ENCODE measurements around the gene MACROD2. TPM values are rescaled to one million over a fixed set of nuclear protein-coding genes. Genes with fewer than 3 reads are reported as not detected.

The MACROD2 gene
- total and polyA plus RNA-seq, 2 experiments from 2014 or later, result 2.8 to 4.3 TPM

DNA sequence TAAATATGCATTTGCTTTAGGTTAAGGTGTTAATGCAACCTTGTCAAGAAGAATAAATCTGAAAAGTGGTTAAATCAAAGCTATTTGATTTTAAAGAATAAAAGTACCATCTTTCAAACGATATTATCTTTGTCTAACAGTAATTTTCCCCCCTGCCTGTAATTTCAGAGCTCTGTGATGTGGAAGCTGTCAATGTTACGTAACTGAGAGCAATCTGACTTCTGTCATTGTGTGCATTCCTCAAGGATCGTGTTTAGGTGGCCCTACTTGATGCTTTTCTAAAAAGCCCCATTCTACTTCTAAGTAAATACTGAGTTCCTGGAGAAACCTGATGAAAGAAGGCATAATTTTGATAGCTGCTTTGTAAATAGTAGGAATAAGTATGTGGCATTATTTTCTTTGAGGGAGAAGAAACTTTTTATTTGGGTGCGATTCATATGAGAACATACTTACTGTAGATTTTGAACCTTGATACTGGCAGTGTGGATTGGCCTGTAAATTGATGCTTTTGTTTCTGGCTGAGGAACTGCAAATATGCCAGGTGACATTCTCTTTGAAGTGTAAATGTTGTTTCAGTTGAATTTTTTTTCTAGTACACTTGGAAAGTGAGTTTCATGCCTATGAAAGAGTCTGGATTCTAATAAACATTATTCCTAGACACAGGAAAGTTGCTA is 871.7 kb downstream of the MACROD2 start:
- H3K36me3 Mint-ChIP-seq (ENCODE audit: low read depth), result no peaks in the 10 kb centered on the region
- H4K20me1 ChIP-seq (replicated peaks; ENCODE audit: insufficient read depth), result no peaks in the 10 kb centered on the region
- H3K27me3 ChIP-seq (ENCODE audit: insufficient read depth), result no peaks in the 10 kb centered on the region
- DNase-seq (ENCODE audit: low spot score) (no peak), ATAC-seq (no peak)
- H3K27ac ChIP-seq (ENCODE audit: low read depth), result no peak overlapping the region
- no peak for TF ChIP-seq EZH2 (IDR thresholded peaks at IDR 0.05; ENCODE audit: low read depth, unreplicated experiment)
- H3K27me3 Mint-ChIP-seq (ENCODE audit: insufficient read depth, low read depth, poor library complexity), result peaks cover 2% of the 10 kb centered on the region
- no peaks in the 10 kb centered on the region for H3K4me1 ChIP-seq (ENCODE audit: insufficient read depth)
- no peaks in the 10 kb centered on the region for H3K79me2 ChIP-seq (replicated peaks; ENCODE audit: insufficient read depth)
- H3F3A ChIP-seq (replicated peaks; ENCODE audit: low read depth), result no peaks in the 10 kb centered on the region
- H3K4me1 Mint-ChIP-seq, result peaks cover 9% of the 10 kb centered on the region
- H3K4me3 Mint-ChIP-seq, result no peak overlapping the region
- no peak overlapping the region for H2AFZ ChIP-seq
- H3K36me3 ChIP-seq (ENCODE audit: insufficient read depth), result no peaks in the 10 kb centered on the region
- H3K4me3 ChIP-seq, result no peak overlapping the region
- H3K27ac Mint-ChIP-seq, result no peak overlapping the region
- H3K9me3 Mint-ChIP-seq, result no peaks in the 10 kb centered on the region
- no peak overlapping the region for H3K4me2 ChIP-seq
- H3K9me2 ChIP-seq (ENCODE audit: insufficient read depth), result peaks cover 4% of the 10 kb centered on the region; the same call in 1 of the 2 replicates

DNA sequence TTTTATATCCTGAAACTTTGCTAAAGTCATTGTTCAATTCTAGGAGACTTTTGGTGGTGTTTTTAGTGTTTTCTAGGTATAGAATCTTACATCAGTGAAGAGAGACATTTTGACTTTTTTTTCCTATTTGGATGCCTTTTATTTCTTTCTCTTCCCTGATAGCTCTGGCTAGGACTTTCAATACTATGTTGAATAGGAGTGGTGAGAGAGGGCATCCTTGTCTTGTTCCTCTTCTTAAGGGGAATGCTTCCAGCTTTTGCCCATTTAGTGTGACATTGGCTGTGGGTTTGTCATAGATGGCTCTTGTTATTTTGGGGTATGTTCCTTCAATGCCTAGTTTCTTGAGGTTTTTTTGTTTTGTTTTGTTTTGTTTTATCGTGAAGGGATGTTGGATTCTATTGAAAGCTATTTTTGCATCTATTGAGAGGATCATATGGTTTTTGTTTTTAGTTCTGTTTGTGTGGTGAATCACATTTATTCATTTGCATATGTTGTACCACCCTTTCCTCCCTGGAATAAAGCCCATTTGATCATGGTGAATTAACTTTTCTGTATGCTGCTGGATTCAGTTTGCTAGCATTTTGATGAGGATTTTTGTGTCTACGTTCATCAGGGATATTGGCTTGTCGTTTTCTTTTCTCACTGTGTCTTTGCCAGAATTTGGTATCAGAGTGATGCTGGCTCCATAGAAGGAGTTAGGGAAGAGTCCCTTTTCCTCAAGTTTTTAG is 882.1 kb downstream of the MACROD2 start:
- no peaks in the 10 kb centered on the region for H4K20me1 ChIP-seq (replicated peaks; ENCODE audit: insufficient read depth)
- no peaks in the 10 kb centered on the region for H3K9me3 Mint-ChIP-seq
- ATAC-seq, result no peak

More for the DNA sequence above, 882.1 kb downstream of the MACROD2 start:
- Mint-ChIP-seq H3K36me3 (ENCODE audit: low read depth) (no peaks in the 10 kb centered on the region), H3K27ac (no peak overlapping the region), H3K4me3 (no peak overlapping the region), H3K27me3 (ENCODE audit: insufficient read depth, low read depth, poor library complexity) (no peaks in the 10 kb centered on the region), H3K4me1 (peaks cover 3% of the 10 kb centered on the region; the same call in 2 of the 3 replicates)
- Histone ChIP-seq H3K79me2 (replicated peaks; ENCODE audit: insufficient read depth) (no peaks in the 10 kb centered on the region), H3K27me3 (ENCODE audit: insufficient read depth) (no peaks in the 10 kb centered on the region), H3K27ac (ENCODE audit: low read depth) (no peak overlapping the region), H3F3A (replicated peaks; ENCODE audit: low read depth) (no peaks in the 10 kb centered on the region), H3K4me3 (no peak overlapping the region), H3K4me1 (ENCODE audit: insufficient read depth) (0 out of 2 replicates have a peak, but pooled peaks cover 2% of the 10 kb centered on the region), H2AFZ (no peak overlapping the region), H3K36me3 (ENCODE audit: insufficient read depth) (no peaks in the 10 kb centered on the region), H3K4me2 (no peak overlapping the region), H3K9me2 (ENCODE audit: insufficient read depth) (peaks cover 4% of the 10 kb centered on the region; the same call in 1 of the 2 replicates)
- no peak for TF ChIP-seq EZH2 (IDR thresholded peaks at IDR 0.05; ENCODE audit: low read depth, unreplicated experiment)
- no peak for TF ChIP-seq STAT1 (IDR thresholded peaks at IDR 0.05; ENCODE audit: unreplicated experiment)
- TF ChIP-seq CREB1 (CRISPR knock-in tag; IDR thresholded peaks at IDR 0.05; ENCODE audit: low read depth), result no peak
- TF ChIP-seq, protein P1, sequence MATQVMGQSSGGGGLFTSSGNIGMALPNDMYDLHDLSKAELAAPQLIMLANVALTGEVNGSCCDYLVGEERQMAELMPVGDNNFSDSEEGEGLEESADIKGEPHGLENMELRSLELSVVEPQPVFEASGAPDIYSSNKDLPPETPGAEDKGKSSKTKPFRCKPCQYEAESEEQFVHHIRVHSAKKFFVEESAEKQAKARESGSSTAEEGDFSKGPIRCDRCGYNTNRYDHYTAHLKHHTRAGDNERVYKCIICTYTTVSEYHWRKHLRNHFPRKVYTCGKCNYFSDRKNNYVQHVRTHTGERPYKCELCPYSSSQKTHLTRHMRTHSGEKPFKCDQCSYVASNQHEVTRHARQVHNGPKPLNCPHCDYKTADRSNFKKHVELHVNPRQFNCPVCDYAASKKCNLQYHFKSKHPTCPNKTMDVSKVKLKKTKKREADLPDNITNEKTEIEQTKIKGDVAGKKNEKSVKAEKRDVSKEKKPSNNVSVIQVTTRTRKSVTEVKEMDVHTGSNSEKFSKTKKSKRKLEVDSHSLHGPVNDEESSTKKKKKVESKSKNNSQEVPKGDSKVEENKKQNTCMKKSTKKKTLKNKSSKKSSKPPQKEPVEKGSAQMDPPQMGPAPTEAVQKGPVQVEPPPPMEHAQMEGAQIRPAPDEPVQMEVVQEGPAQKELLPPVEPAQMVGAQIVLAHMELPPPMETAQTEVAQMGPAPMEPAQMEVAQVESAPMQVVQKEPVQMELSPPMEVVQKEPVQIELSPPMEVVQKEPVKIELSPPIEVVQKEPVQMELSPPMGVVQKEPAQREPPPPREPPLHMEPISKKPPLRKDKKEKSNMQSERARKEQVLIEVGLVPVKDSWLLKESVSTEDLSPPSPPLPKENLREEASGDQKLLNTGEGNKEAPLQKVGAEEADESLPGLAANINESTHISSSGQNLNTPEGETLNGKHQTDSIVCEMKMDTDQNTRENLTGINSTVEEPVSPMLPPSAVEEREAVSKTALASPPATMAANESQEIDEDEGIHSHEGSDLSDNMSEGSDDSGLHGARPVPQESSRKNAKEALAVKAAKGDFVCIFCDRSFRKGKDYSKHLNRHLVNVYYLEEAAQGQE (IDR thresholded peaks at IDR 0.05; ENCODE audit: unreplicated experiment), result no peak
- TF ChIP-seq, protein P2, sequence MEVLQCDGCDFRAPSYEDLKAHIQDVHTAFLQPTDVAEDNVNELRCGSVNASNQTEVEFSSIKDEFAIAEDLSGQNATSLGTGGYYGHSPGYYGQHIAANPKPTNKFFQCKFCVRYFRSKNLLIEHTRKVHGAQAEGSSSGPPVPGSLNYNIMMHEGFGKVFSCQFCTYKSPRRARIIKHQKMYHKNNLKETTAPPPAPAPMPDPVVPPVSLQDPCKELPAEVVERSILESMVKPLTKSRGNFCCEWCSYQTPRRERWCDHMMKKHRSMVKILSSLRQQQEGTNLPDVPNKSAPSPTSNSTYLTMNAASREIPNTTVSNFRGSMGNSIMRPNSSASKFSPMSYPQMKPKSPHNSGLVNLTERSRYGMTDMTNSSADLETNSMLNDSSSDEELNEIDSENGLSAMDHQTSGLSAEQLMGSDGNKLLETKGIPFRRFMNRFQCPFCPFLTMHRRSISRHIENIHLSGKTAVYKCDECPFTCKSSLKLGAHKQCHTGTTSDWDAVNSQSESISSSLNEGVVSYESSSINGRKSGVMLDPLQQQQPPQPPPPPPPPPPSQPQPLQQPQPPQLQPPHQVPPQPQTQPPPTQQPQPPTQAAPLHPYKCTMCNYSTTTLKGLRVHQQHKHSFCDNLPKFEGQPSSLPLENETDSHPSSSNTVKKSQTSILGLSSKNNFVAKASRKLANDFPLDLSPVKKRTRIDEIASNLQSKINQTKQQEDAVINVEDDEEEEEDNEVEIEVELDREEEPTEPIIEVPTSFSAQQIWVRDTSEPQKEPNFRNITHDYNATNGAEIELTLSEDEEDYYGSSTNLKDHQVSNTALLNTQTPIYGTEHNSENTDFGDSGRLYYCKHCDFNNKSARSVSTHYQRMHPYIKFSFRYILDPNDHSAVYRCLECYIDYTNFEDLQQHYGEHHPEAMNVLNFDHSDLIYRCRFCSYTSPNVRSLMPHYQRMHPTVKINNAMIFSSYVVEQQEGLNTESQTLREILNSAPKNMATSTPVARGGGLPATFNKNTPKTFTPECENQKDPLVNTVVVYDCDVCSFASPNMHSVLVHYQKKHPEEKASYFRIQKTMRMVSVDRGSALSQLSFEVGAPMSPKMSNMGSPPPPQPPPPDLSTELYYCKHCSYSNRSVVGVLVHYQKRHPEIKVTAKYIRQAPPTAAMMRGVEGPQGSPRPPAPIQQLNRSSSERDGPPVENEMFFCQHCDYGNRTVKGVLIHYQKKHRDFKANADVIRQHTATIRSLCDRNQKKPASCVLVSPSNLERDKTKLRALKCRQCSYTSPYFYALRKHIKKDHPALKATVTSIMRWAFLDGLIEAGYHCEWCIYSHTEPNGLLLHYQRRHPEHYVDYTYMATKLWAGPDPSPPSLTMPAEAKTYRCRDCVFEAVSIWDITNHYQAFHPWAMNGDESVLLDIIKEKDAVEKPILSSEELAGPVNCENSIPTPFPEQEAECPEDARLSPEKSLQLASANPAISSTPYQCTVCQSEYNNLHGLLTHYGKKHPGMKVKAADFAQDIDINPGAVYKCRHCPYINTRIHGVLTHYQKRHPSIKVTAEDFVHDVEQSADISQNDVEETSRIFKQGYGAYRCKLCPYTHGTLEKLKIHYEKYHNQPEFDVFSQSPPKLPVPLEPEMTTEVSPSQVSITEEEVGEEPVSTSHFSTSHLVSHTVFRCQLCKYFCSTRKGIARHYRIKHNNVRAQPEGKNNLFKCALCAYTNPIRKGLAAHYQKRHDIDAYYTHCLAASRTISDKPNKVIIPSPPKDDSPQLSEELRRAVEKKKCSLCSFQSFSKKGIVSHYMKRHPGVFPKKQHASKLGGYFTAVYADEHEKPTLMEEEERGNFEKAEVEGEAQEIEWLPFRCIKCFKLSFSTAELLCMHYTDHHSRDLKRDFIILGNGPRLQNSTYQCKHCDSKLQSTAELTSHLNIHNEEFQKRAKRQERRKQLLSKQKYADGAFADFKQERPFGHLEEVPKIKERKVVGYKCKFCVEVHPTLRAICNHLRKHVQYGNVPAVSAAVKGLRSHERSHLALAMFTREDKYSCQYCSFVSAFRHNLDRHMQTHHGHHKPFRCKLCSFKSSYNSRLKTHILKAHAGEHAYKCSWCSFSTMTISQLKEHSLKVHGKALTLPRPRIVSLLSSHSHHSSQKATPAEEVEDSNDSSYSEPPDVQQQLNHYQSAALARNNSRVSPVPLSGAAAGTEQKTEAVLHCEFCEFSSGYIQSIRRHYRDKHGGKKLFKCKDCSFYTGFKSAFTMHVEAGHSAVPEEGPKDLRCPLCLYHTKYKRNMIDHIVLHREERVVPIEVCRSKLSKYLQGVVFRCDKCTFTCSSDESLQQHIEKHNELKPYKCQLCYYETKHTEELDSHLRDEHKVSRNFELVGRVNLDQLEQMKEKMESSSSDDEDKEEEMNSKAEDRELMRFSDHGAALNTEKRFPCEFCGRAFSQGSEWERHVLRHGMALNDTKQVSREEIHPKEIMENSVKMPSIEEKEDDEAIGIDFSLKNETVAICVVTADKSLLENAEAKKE (CRISPR knock-in tag; IDR thresholded peaks at IDR 0.05), result no peak
- TF ChIP-seq, protein P3, sequence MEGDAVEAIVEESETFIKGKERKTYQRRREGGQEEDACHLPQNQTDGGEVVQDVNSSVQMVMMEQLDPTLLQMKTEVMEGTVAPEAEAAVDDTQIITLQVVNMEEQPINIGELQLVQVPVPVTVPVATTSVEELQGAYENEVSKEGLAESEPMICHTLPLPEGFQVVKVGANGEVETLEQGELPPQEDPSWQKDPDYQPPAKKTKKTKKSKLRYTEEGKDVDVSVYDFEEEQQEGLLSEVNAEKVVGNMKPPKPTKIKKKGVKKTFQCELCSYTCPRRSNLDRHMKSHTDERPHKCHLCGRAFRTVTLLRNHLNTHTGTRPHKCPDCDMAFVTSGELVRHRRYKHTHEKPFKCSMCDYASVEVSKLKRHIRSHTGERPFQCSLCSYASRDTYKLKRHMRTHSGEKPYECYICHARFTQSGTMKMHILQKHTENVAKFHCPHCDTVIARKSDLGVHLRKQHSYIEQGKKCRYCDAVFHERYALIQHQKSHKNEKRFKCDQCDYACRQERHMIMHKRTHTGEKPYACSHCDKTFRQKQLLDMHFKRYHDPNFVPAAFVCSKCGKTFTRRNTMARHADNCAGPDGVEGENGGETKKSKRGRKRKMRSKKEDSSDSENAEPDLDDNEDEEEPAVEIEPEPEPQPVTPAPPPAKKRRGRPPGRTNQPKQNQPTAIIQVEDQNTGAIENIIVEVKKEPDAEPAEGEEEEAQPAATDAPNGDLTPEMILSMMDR (conservative IDR thresholded peaks at IDR 0.05; ENCODE audit: low read depth in 2 of 2), result no peak
- TF ChIP-seq EZH2phosphoT487 (IDR thresholded peaks at IDR 0.05; ENCODE audit: unreplicated experiment), result no peak
- DNase-seq (ENCODE audit: low spot score), result no peak

Data from GM23338 (cell line).